Neural progenitor cell (in vitro differentiated cells): ENCODE data around the gene PCDHA2. TPM values are rescaled to one million over a fixed set of nuclear protein-coding genes. Genes with fewer than 3 reads are reported as not detected.
"Not testable (repeated sequence)": the region's sequence is repeated elsewhere in the genome, so short reads cannot be mapped to it uniquely, and the experiment has no call there.

Experiments
- DNase-seq: peaks from one replicate; pipeline ENCODE4 v3.0.0-alpha.2; 2016; ENCODE audit warnings: low spot score
- H2AFZ ChIP-seq: fragments of 200-600 bp; sonication (generic); replicated peaks from 2 replicates; pipeline ENCODE4 v1.6.1; 2016; ENCODE audit warnings: antibody characterized with exemption
- H3F3A ChIP-seq: fragments of 200-600 bp; sonication (generic); 2 replicates; pipeline ENCODE4 v1.6.1; 2016; ENCODE audit warnings: antibody characterized with exemption, low read depth
- H3K27ac ChIP-seq: fragments of 200-600 bp; sonication (generic); 2 replicates; pipeline ENCODE4 v1.5.1; 2016; ENCODE audit warnings: mild to moderate bottlenecking
- H3K27me3 ChIP-seq: fragments of 200-600 bp; sonication (generic); 2 replicates; pipeline ENCODE4 v1.6.1; 2016; ENCODE audit warnings: mild to moderate bottlenecking, moderate library complexity
- H3K36me3 ChIP-seq: fragments of 200-600 bp; sonication (generic); 2 replicates; pipeline ENCODE4 v1.5.1; 2016
- H3K4me1 ChIP-seq: fragments of 200-600 bp; sonication (generic); 2 replicates; pipeline ENCODE4 v1.6.1; 2016; ENCODE audit warnings: mixed run types
- H3K4me2 ChIP-seq: fragments of 200-600 bp; sonication (generic); 2 replicates; pipeline ENCODE4 v1.6.1; 2016
- H3K4me3 ChIP-seq: fragments of 200-600 bp; sonication (generic); 2 replicates; pipeline ENCODE4 v1.5.1; 2016
- H3K79me2 ChIP-seq: fragments of 200-600 bp; sonication (generic); 2 replicates; pipeline ENCODE4 v1.6.1; 2016; ENCODE audit warnings: low read depth
- H3K9ac ChIP-seq: fragments of 200-600 bp; sonication (generic); 2 replicates; pipeline ENCODE4 v1.6.1; 2016
- H3K9me3 ChIP-seq: fragments of 200-600 bp; sonication (generic); 2 replicates; pipeline ENCODE4 v1.5.1; 2016; ENCODE audit warnings: low read depth
- H4K20me1 ChIP-seq: fragments of 200-600 bp; sonication (generic); 2 replicates; pipeline ENCODE4 v1.6.1; 2016; ENCODE audit warnings: low read depth
- H3K27ac Mint-ChIP-seq: 3 replicates; pipeline ENCODE4 v1.8.0; 2021; ENCODE audit warnings: mixed read lengths
- H3K27me3 Mint-ChIP-seq: 2 replicates; pipeline ENCODE4 v1.8.0; 2022; ENCODE audit warnings: low read depth, mild to moderate bottlenecking, inconsistent platforms, moderate library complexity, mixed read lengths; ENCODE audit not compliant: insufficient read depth
- H3K36me3 Mint-ChIP-seq: 3 replicates; pipeline ENCODE4 v1.8.0; 2021; ENCODE audit warnings: mixed read lengths
- H3K4me1 Mint-ChIP-seq: 3 replicates; pipeline ENCODE4 v1.8.0; 2021; ENCODE audit warnings: mixed read lengths
- H3K4me3 Mint-ChIP-seq: 3 replicates; pipeline ENCODE4 v1.8.0; 2021; ENCODE audit warnings: mild to moderate bottlenecking, moderate library complexity, mixed read lengths
- H3K9me3 Mint-ChIP-seq: 3 replicates; pipeline ENCODE4 v1.8.0; 2020; ENCODE audit warnings: mixed read lengths
- CTCF ChIP-seq: fragments of 200-600 bp; sonication (generic); IDR thresholded peaks from 2 replicates; pipeline ENCODE4 v1.5.1; 2017; ENCODE audit warnings: antibody characterized with exemption, mild to moderate bottlenecking
- EZH2 ChIP-seq: fragments of 200-600 bp; sonication (generic); IDR thresholded peaks from 2 replicates; pipeline ENCODE4 v1.6.1; 2017; ENCODE audit warnings: antibody characterized with exemption, mild to moderate bottlenecking, moderate library complexity
- EZH2phosphoT487 ChIP-seq: fragments of 200-600 bp; sonication (generic); IDR thresholded peaks from 2 replicates; pipeline ENCODE4 v1.6.1; 2017; ENCODE audit warnings: antibody characterized with exemption
- total RNA-seq: library from RNA; depleted of rRNA; stranded (reverse); fragments of >200 nt; gene quantifications from 2 replicates; pipeline ENCODE4 v1.2.3, GENCODE V29; 2015; ENCODE audit warnings: low replicate concordance

The PCDHA2 gene
- total RNA-seq, 1 donor from 2014 or later: 3.7 TPM

DNA sequence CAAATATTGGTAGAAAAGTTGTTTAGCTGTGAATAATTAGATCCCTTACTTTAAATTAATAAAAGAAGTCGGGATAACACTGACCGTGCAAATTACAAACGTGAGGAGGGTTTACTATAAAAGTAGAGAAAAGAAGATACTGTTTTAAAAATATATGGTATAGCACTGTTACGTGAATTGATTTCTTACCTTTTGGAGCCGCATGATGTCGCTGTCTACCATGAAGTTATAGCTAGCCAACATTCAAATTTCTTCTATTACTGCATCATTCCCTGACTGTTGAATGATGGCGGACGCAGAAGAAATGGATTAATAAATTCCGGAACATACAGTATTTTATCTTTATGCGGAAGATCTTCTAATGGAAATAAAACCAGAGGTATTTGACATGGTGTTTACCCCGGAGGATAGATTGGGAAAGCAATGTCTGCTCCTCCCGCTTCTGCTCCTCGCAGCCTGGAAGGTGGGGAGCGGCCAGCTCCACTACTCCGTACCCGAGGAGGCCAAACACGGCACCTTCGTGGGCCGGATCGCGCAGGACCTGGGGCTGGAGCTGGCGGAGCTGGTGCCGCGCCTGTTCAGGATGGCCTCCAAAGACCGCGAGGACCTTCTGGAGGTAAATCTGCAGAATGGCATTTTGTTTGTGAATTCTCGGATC, 33.2 kb downstream of the PCDHA2 start, which contains the start of gene PCDHA6:
Gene PCDHA6 (plus strand): TSS at position 257 of the 658 bp plus-strand sequence. CDS start 132 bp downstream, at position 389.
- Histone ChIP-seq H3K4me2 (no peak within 1 kb of the TSS), H4K20me1 (no peaks in the 10 kb centered on the region), H3K4me3 (no peak within 1 kb of the TSS), H2AFZ (no peak within 1 kb of the TSS), H3K36me3 (peaks cover 6% of the 10 kb centered on the region), H3K27ac (no peak within 1 kb of the TSS), H3K9me3 (no peaks in the 10 kb centered on the region), H3K9ac (no peak within 1 kb of the TSS), H3K4me1 (no peaks in the 10 kb centered on the region), H3F3A (no peaks in the 10 kb centered on the region), H3K27me3 (no peaks in the 10 kb centered on the region), H3K79me2 (no peaks in the 10 kb centered on the region)
- Mint-ChIP-seq H3K4me1 (no peaks in the 10 kb centered on the region), H3K9me3 (peaks cover 46% of the 10 kb centered on the region), H3K36me3 (peaks cover 28% of the 10 kb centered on the region), H3K4me3 (peak within 1 kb of the TSS; percentile 81), H3K27me3 (no peaks in the 10 kb centered on the region), H3K27ac (no peak within 1 kb of the TSS)
- DNase-seq: no peak
- TF ChIP-seq CTCF: no peak
- no peak for TF ChIP-seq EZH2
- TF ChIP-seq EZH2phosphoT487: no peak

DNA sequence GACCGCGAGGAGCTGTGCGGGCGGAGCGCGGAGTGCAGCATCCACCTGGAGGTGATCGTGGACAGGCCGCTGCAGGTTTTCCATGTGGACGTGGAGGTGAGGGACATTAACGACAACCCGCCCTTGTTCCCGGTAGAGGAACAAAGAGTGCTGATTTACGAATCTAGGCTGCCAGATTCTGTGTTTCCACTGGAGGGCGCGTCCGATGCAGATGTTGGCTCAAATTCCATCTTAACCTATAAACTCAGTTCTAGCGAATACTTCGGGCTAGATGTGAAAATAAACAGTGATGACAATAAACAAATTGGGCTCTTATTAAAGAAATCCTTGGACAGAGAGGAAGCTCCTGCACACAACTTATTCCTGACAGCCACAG, 33.7 kb downstream of the PCDHA2 start:
- Mint-ChIP-seq H3K27ac (no peak overlapping the region), H3K4me1 (no peaks in the 10 kb centered on the region), H3K4me3 (peak overlapping the region; percentile 81), H3K27me3 (no peaks in the 10 kb centered on the region), H3K36me3 (peaks cover 32% of the 10 kb centered on the region), H3K9me3 (peaks cover 48% of the 10 kb centered on the region)
- Histone ChIP-seq H3K9ac (no peak overlapping the region), H3K27ac (no peak overlapping the region), H4K20me1 (no peaks in the 10 kb centered on the region), H3K4me1 (no peaks in the 10 kb centered on the region), H3K9me3 (no peaks in the 10 kb centered on the region), H3F3A (no peaks in the 10 kb centered on the region), H3K79me2 (no peaks in the 10 kb centered on the region), H3K36me3 (peaks cover 6% of the 10 kb centered on the region), H3K27me3 (no peaks in the 10 kb centered on the region), H2AFZ (no peak overlapping the region), H3K4me3 (no peak overlapping the region), H3K4me2 (no peak overlapping the region)
- DNase-seq: no peak
- TF ChIP-seq EZH2phosphoT487 (no peak), CTCF (no peak), EZH2 (no peak)

GRCh38 chr5:140829511-140830501, 35.2 kb downstream of the PCDHA2 start:
- DNase-seq, H3K4me1 ChIP-seq, H3K4me3 Mint-ChIP-seq, H4K20me1 ChIP-seq, H3K4me1 Mint-ChIP-seq, H3F3A ChIP-seq, H3K27ac ChIP-seq, H3K27me3 Mint-ChIP-seq, H3K4me2 ChIP-seq, H3K27ac Mint-ChIP-seq, H3K4me3 ChIP-seq, H3K9ac ChIP-seq, H2AFZ ChIP-seq, H3K9me3 ChIP-seq, H3K79me2 ChIP-seq, H3K27me3 ChIP-seq: not testable (repeated sequence)
- Mint-ChIP-seq H3K9me3 (peaks cover 54% of the 10 kb centered on the region), H3K36me3 (peaks cover 35% of the 10 kb centered on the region)
- H3K36me3 ChIP-seq: peaks cover 11% of the 10 kb centered on the region
